IMR-90 (cell line): Measurements from ENCODE around the gene RAI1. TPM values are rescaled to one million over a fixed set of nuclear protein-coding genes. Genes with fewer than 3 reads are reported as not detected.

ENCODE experiments used
- ATAC-seq: fragments of 200-7000 bp; cut with Tn5 transposase; 2 replicates; pipeline ENCODE4 v1.9.1; 2020; ENCODE audit warnings: low read depth, mild to moderate bottlenecking, moderate library complexity
- BruUV-seq: library from RNA; stranded (reverse); fragments of 400-500 nt; replicated peaks from 2 replicates; lab custom pipeline; 2021; lab: Mats Ljungman, UMichigan
- CTCF ChIA-PET: fragments of 300-600 bp; formaldehyde crosslinking; extraction: SDS; loops from one replicate; lab custom pipeline; 2021; ENCODE audit warnings: antibody characterized with exemption; lab: Yijun Ruan, JAX
- POLR2A ChIA-PET: fragments of 300-600 bp; sonication (Branson Sonifier 250); formaldehyde crosslinking; loops from one replicate; lab custom pipeline; 2022; ENCODE audit warnings: antibody characterized with exemption; ENCODE audit not compliant: unreplicated experiment; lab: Charles Lee
- DNase-seq: peaks from one replicate; pipeline ENCODE4 v3.0.0; 2013
- H2AFZ ChIP-seq: replicated peaks from 2 replicates; pipeline ENCODE3; 2013; ENCODE audit warnings: low read length, mild to moderate bottlenecking; ENCODE audit not compliant: poor library complexity
- H2AK5ac ChIP-seq: 2 replicates; pipeline ENCODE4 v1.6.1; 2013; ENCODE audit warnings: low read depth, low read length, inconsistent platforms
- H2AK9ac ChIP-seq: replicated peaks from 2 replicates; pipeline ENCODE3; 2013; ENCODE audit warnings: mild to moderate bottlenecking, low read depth, low read length, moderate library complexity; ENCODE audit not compliant: poor library complexity
- H2BK120ac ChIP-seq: 2 replicates; pipeline ENCODE4 v1.6.1; 2013; ENCODE audit warnings: low read depth, low read length, inconsistent platforms
- H2BK15ac ChIP-seq: 3 replicates; pipeline ENCODE4 v1.6.1; 2013; ENCODE audit warnings: low read depth, low read length, inconsistent platforms
- H2BK20ac ChIP-seq: 2 replicates; pipeline ENCODE4 v1.6.1; 2013; ENCODE audit warnings: low read depth, mild to moderate bottlenecking, inconsistent platforms, low read length, moderate library complexity
- H2BK5ac ChIP-seq: 2 replicates; pipeline ENCODE4 v1.6.1; 2013; ENCODE audit warnings: mild to moderate bottlenecking, low read depth, low read length, inconsistent platforms; ENCODE audit not compliant: poor library complexity, severe bottlenecking
- H3K14ac ChIP-seq: replicated peaks from 2 replicates; pipeline ENCODE4 v1.6.1; 2013; ENCODE audit warnings: low read depth, low read length, inconsistent platforms
- H3K18ac ChIP-seq: 2 replicates; pipeline ENCODE4 v1.6.1; 2013; ENCODE audit warnings: low read depth, low read length, control low read depth
- H3K23ac ChIP-seq: 2 replicates; pipeline ENCODE4 v1.6.1; 2013; ENCODE audit warnings: low read depth, low read length, inconsistent platforms
- H3K27ac ChIP-seq: 2 replicates; pipeline ENCODE4 v1.5.1; 2013; ENCODE audit warnings: mild to moderate bottlenecking, control low read depth, low read length; ENCODE audit not compliant: insufficient read depth
- H3K27me3 ChIP-seq: 2 replicates; pipeline ENCODE4 v1.6.1; 2013; ENCODE audit warnings: low read length; ENCODE audit not compliant: control insufficient read depth, insufficient read depth
- H3K36me3 ChIP-seq: 2 replicates; pipeline ENCODE4 v1.6.1; 2013; ENCODE audit warnings: low read length, mixed read lengths; ENCODE audit not compliant: control insufficient read depth, insufficient read depth
- H3K4ac ChIP-seq: 2 replicates; pipeline ENCODE4 v1.6.1; 2013; ENCODE audit warnings: low read depth, low read length, inconsistent platforms
- H3K4me1 ChIP-seq: 2 replicates; pipeline ENCODE4 v1.6.1; 2013; ENCODE audit warnings: low read length, mixed read lengths; ENCODE audit not compliant: control insufficient read depth, insufficient read depth
- H3K4me2 ChIP-seq: 2 replicates; pipeline ENCODE4 v1.6.1; 2013; ENCODE audit warnings: low read depth, mild to moderate bottlenecking, control low read depth, low read length, moderate library complexity
- H3K4me3 ChIP-seq: 2 replicates; pipeline ENCODE4 v1.5.1; 2013; ENCODE audit warnings: low read depth, mild to moderate bottlenecking, control low read depth, low read length, moderate library complexity; ENCODE audit not compliant: insufficient read depth
- H3K56ac ChIP-seq: 2 replicates; pipeline ENCODE4 v1.6.1; 2013; ENCODE audit warnings: low read length, inconsistent platforms; ENCODE audit not compliant: insufficient read depth; ENCODE audit errors: extremely low read depth
- H3K79me1 ChIP-seq, 2 experiments: 2 replicates each; pipeline ENCODE4 v1.6.1; 2013; ENCODE audit warnings: low read length in 2 of 2, inconsistent platforms in 1 of 2, low read depth in 1 of 2
- H3K9ac ChIP-seq: 2 replicates; pipeline ENCODE4 v1.6.1; 2013; ENCODE audit warnings: low read depth, low read length, control low read depth
- H3K9me1 ChIP-seq: 2 replicates; pipeline ENCODE4 v1.6.1; 2013; ENCODE audit warnings: low read length, inconsistent platforms; ENCODE audit not compliant: insufficient read depth
- H3K9me3 ChIP-seq: 2 replicates; pipeline ENCODE4 v1.6.1; 2013; ENCODE audit warnings: low read length; ENCODE audit not compliant: control insufficient read depth, insufficient read depth
- H4K20me1 ChIP-seq: 2 replicates; pipeline ENCODE4 v1.6.1; 2013; ENCODE audit warnings: low read length, inconsistent platforms; ENCODE audit not compliant: insufficient read depth
- H4K5ac ChIP-seq: 2 replicates; pipeline ENCODE4 v1.6.1; 2013; ENCODE audit warnings: mild to moderate bottlenecking, low read depth, low read length, control low read depth
- H4K8ac ChIP-seq, 2 experiments: 2 replicates each; pipeline ENCODE4 v1.6.1; 2013; ENCODE audit warnings: low read depth in 2 of 2, low read length in 2 of 2, control low read depth in 1 of 2, inconsistent platforms in 1 of 2
- H4K91ac ChIP-seq: 2 replicates; pipeline ENCODE4 v1.6.1; 2013; ENCODE audit warnings: low read depth, low read length, inconsistent platforms; ENCODE audit not compliant: insufficient read depth
- BHLHE40 ChIP-seq: fragments of 150-350 bp; IDR thresholded peaks from 2 replicates; pipeline ENCODE4 v1.6.1; 2016; ENCODE audit warnings: mild to moderate bottlenecking, low read depth, low read length
- CEBPB ChIP-seq: IDR thresholded peaks from 2 replicates; pipeline ENCODE4 v1.6.1; 2012; ENCODE audit warnings: low read depth, low read length, improper control_type of control experiment
- CHD1 ChIP-seq: IDR thresholded peaks from 2 replicates; pipeline ENCODE4 v1.6.1; 2012; ENCODE audit warnings: low read depth, low read length, improper control_type of control experiment
- CTCF ChIP-seq: conservative IDR thresholded peaks from 2 replicates; pipeline ENCODE4 v1.5.1; 2012; ENCODE audit warnings: mild to moderate bottlenecking, low read depth, low read length, improper control_type of control experiment
- ELK1 ChIP-seq: fragments of 150-350 bp; IDR thresholded peaks from 2 replicates; pipeline ENCODE4 v1.6.1; 2016; ENCODE audit warnings: low read depth, mild to moderate bottlenecking, low read length, moderate library complexity, borderline replicate concordance
- FOS ChIP-seq: fragments of 150-350 bp; IDR thresholded peaks from 2 replicates; pipeline ENCODE4 v1.6.1; 2016; ENCODE audit warnings: low read depth, low read length
- MAFK ChIP-seq: IDR thresholded peaks from 2 replicates; pipeline ENCODE4 v1.6.1; 2012; ENCODE audit warnings: low read depth, low read length, improper control_type of control experiment
- MAZ ChIP-seq: IDR thresholded peaks from 2 replicates; pipeline ENCODE4 v1.6.1; 2012; ENCODE audit warnings: low read depth, mild to moderate bottlenecking, low read length, improper control_type of control experiment, moderate library complexity, borderline replicate concordance
- MXI1 ChIP-seq: IDR thresholded peaks from 2 replicates; pipeline ENCODE4 v1.6.1; 2012; ENCODE audit warnings: low read depth, mild to moderate bottlenecking, low read length, moderate library complexity, borderline replicate concordance
- NFE2L2 ChIP-seq: fragments of 150-350 bp; IDR thresholded peaks from 2 replicates; pipeline ENCODE4 v1.6.1; 2016; ENCODE audit warnings: low read depth, mild to moderate bottlenecking, low read length
- POLR2A ChIP-seq: IDR thresholded peaks from 2 replicates; pipeline ENCODE4 v1.6.1; 2012; ENCODE audit warnings: mild to moderate bottlenecking, low read depth, low read length
- RAD21 ChIP-seq: IDR thresholded peaks from 2 replicates; pipeline ENCODE4 v1.6.1; 2012; ENCODE audit warnings: low read length, improper control_type of control experiment
- RCOR1 ChIP-seq: IDR thresholded peaks from 2 replicates; pipeline ENCODE4 v1.6.1; 2012; ENCODE audit warnings: mild to moderate bottlenecking, low read length, improper control_type of control experiment; ENCODE audit not compliant: insufficient replicate concordance
- RFX5 ChIP-seq: IDR thresholded peaks from 2 replicates; pipeline ENCODE4 v1.8.0; 2012; ENCODE audit warnings: low read depth, mild to moderate bottlenecking, low read length, moderate library complexity
- SMC3 ChIP-seq: fragments of 150-350 bp; IDR thresholded peaks from 2 replicates; pipeline ENCODE4 v1.6.1; 2016; ENCODE audit warnings: low read depth, mild to moderate bottlenecking, antibody characterized with exemption, low read length, moderate library complexity
- USF2 ChIP-seq: fragments of 150-350 bp; IDR thresholded peaks from 2 replicates; pipeline ENCODE4 v1.6.1; 2017; ENCODE audit warnings: mild to moderate bottlenecking, antibody characterized with exemption, low read length, low read depth
- WGBS, 2 experiments: methylation state at CpG; one replicate each; pipeline versions ENCODE4 v1.1.5 to v1.1.7; 2013; ENCODE audit warnings: missing lambda C conversion rate in 2 of 2; ENCODE audit not compliant: insufficient read length in 1 of 2; ENCODE audit errors: extremely low coverage in 2 of 2; 5-methylcytosine and 5-hydroxymethylcytosine counted together
- dilution Hi-C: fragments of 300-500 bp; cut with HindIII; formaldehyde crosslinking; loops from one replicate; pipeline ENCODE4 v1.14.3; 2018; ENCODE audit warnings: low sequenced_read_pairs; ENCODE audit not compliant: unreplicated experiment
- in situ Hi-C: fragments of 300-500 bp; cut with MboI; formaldehyde crosslinking; loops from 3 replicates; pipeline ENCODE4 v1.14.3; 2019; ENCODE audit warnings: low sequenced_read_pairs, inconsistent platforms, mixed read lengths
- intact Hi-C: fragments of 100-400 bp; cut with micrococcal nuclease; formaldehyde crosslinking; loops from 2 replicates; pipeline ENCODE4 v1.10.0; 2022
- polyA plus RNA-seq, 3 experiments: library from polyadenylated mRNA; depleted of rRNA; stranded (reverse); fragments of >200 nt; gene quantifications; 2 replicates each; pipeline ENCODE4 v1.2.3, GENCODE V29; 2012; ENCODE audit warnings: low replicate concordance in 1 of 3
- total RNA-seq: library from RNA; depleted of rRNA; stranded (reverse); fragments of >200 nt; gene quantifications from 2 replicates; pipeline ENCODE4 v1.2.3, GENCODE V29; 2012

Gene RAI1
- total and polyA plus RNA-seq, 2 of the 4 experiments (the other 2 are of a cell fraction), result 1.8 to 10.5 TPM

- intact Hi-C loops (no loop called here), dilution Hi-C loops (no loop called here), in situ Hi-C loops (no loop called here)
- Histone ChIP-seq H3K27ac (no peak overlapping the region), H3K4me1 (peaks cover 43% of the 10 kb centered on the region), H2AK9ac (no peak overlapping the region), H2BK120ac (no peak overlapping the region), H2AFZ (no peak overlapping the region), H4K8ac (no peak overlapping the region), H3K14ac (no peak overlapping the region), H3K4ac (no peak overlapping the region), H3K9me3 (no peaks in the 10 kb centered on the region), H3K18ac (no peak overlapping the region), H4K20me1 (peaks cover 71% of the 10 kb centered on the region), H3K4me2 (no peak overlapping the region), H3K27me3 (no peaks in the 10 kb centered on the region), H3K79me1 (peaks cover 27 to 65% of the 10 kb centered on the region in 2 experiments), H2AK5ac (no peak overlapping the region; the same call in 1 of the 2 replicates), H3K9me1 (peaks cover 27% of the 10 kb centered on the region), H2BK15ac (no peak overlapping the region), H2BK20ac (no peak overlapping the region), H3K4me3 (no peak overlapping the region), H3K23ac (no peak overlapping the region), H2BK5ac (no peak overlapping the region), H4K5ac (no peak overlapping the region), H3K56ac (no peak overlapping the region), H3K9ac (no peak overlapping the region), H4K91ac (no peak overlapping the region), H3K36me3 (peaks cover 48% of the 10 kb centered on the region)
- DNase-seq (no peak), ATAC-seq (no peak)
- BruUV-seq, result no TSS peak
- TF ChIP-seq RAD21 (no peak), CTCF (no peak), NFE2L2 (no peak), CEBPB (no peak), FOS (no peak), ELK1 (no peak), MXI1 (no peak), USF2 (no peak), MAFK (no peak), POLR2A (no peak), BHLHE40 (no peak), SMC3 (no peak), CHD1 (no peak), MAZ (no peak), RFX5 (no peak), RCOR1 (no peak)
- POLR2A ChIA-PET, result no interaction called here
- WGBS, 2 experiments, result 89% methylated on average over 6 of the region's 12 CpGs; no CpG with 5 or more reads in 1 of the 2 experiments
- CTCF ChIA-PET, result no interaction called here
Measured at GRCh38 chr17:17819111-17819510, 137.9 kb downstream of the RAI1 start.
